NCI-H748 (cell line): ENCODE results near the gene MYOZ3.
A peak's percentile ranks its signal among the peaks of the same experiment; 100 is the strongest.

Experiments
- DNase-seq: peaks from one replicate; lab custom pipeline; 2025; ENCODE audit not compliant: unreplicated experiment; lab: John Stamatoyannopoulos, UW

The MYOZ3 gene

DNA sequence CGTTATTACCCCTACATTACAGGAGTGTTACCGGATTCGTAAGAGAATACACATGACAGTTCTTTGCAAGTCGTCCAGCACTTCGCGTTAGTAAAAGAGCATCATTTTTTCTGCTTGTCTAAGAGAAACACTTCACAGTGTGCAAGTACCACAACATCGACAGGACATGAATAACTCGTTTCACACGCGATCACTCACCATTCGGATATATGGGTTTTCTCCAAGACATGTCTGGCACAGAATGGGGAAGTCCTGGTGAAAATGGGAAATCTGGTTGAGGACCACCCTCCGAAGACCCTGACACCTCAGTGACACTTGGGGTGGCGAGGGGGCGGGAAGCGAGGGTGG, 39.2 kb downstream of the MYOZ3 start:
- DNase-seq = peak; percentile 46

DNA sequence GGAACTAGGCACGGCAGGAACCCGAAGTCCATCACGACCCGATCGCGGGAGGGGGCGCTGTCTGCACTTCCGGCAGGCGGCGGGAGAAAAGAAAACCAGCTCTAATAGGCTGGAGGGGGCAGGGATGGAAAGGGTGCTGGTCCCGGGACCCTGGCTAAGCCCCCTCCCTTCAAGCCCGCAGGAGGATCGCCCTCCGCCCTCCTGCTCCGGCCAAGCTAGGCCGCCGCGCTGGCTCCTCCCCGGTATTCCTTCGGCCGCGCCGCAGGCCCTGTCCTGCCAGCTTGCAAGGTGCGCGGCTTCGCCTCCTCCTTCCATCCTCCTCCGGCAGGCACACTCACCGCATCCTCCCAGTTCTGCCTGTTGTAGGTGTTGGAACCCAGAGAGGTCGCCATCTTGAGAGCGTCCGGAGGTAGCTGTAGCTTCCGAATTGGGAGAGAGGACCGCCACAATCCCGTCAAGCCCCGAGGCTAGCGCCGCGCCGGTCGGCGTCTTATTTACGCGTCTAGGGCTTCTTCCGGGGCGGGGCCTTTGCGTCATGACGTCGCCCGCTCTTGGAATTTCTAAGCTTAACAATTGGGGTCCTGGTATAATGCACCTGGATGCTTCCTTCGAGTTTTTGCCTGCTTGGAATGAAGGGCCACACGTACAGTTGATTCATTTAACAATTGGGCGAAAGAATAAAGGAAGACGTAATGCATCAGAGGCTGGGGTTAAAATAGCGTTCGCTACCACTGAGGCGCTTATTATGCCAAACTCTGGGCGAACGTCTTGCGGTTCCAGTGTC, 39.7 kb downstream of the MYOZ3 start, which contains the start of gene RBM22:
TSS of gene RBM22 (minus strand) at position 469 of the 784 bp plus-strand sequence. CDS start at position 392, 77 bp downstream.
- peak; percentile 94 for DNase-seq

DNA sequence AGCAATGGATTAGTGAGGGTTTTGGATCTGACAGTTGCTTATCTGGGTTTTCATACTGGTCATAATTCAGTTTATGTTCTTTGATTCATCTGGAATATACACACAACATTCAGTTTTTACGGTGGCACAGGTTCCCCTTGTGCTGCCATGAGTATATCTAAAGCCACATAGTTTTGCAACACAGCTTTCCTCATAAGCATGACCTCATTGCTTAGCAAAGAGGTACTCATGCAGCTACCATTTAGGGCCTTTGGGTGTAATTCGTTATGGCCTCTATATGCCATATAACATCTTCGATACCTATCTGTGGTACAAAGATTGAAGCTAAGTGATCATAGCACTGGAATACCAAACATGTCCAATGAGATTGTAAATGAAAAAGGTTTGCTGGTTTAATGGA, 42.7 kb downstream of the MYOZ3 start:
- no peak for DNase-seq

DNA sequence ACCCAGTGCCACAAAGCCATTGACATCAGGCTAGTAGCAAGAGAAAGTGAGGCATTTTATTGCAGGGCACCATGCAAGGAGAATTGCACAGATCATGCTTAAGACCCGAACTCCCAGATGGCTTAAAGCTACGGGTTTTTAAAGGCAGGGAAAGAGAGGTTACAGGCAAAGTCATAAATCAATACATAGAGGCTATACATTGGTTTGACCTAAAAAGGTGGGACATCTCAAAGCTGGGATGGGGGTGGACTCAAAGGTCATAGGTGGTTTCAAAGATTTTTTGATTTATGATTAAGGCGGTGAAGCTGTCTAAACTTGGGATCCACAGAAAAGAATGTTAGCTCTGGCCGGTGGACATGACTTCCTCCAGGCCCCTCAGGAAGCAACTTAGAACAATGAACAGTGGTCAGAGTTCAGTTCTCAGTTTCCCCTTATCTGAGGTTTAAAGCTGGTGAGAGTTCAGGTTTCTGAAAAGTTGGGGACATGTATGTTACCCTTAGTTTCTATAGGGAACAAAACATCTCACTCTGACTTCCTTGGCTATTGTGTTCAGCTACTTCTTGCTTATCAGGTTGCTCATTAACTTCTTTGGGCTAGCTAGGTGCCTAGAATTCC, 45.8 kb downstream of the MYOZ3 start:
- no peak for DNase-seq

DNA sequence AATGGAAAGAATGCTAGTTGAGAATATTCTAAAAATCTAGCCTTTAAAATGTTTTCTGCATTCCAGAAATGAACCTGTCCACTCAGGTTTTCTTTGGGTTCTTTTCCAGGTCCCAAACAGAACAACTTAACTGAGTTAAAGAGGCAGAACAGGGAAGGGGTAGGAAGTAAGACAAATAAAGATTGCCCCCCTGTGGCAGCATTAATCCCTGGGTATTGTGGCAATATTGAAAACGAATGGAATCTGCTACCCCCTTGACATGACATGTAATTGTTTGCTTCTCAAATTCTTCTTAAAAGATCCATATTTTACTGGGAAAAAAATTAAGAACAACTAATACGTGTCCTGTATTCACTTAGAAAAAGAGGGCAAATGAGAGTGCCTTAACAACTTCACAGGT, 49.1 kb downstream of the MYOZ3 start:
- DNase-seq = no peak

DNA sequence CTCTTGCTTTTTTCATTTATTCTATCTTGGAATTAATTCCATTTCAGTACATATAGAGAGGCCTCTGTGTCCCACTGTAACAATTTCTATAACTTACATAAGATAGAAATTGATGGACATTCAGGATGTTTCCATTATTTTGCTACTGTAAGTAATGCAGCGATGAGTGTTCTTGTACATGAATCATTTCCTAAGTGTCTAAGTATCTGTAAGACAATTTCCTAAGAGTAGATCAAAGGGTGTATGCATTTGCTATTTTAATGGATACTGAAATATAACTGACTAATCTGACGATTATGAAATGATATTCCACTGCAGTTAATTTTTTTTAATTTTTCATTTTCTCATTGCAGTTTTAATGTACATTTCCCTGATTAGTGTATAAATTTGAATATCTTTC, 62.8 kb downstream of the MYOZ3 start:
- DNase-seq = no peak
